PC-3 (cell line): ENCODE results near the gene CYB5R4. TPM values are rescaled to one million over a fixed set of nuclear protein-coding genes. Genes with fewer than 3 reads are reported as not detected.

Source experiments
- ATAC-seq: fragments of 200-7000 bp; cut with Tn5 transposase; 2 replicates; pipeline ENCODE4 v1.9.1; 2020; ENCODE audit warnings: mild to moderate bottlenecking, moderate library complexity
- BruUV-seq: library from RNA; stranded (reverse); fragments of 400-500 nt; replicated peaks from 2 replicates; lab custom pipeline; 2021; lab: Mats Ljungman, UMichigan
- CTCF ChIA-PET: fragments of 300-600 bp; sonication (Branson Sonifier 250); formaldehyde crosslinking; loops from one replicate; lab custom pipeline; 2022; ENCODE audit warnings: antibody characterized with exemption; lab: Charles Lee
- POLR2A ChIA-PET: fragments of 300-600 bp; sonication (Branson Sonifier 250); formaldehyde crosslinking; loops from one replicate; lab custom pipeline; 2022; ENCODE audit warnings: antibody characterized with exemption; ENCODE audit not compliant: unreplicated experiment; lab: Charles Lee
- DNase-seq: peaks from one replicate; pipeline ENCODE4 v3.0.0-alpha.2; 2015
- H2AFZ ChIP-seq: fragments of 300-600 bp; sonication (generic); 2 replicates; pipeline ENCODE4 v1.6.0; 2016; ENCODE audit warnings: antibody characterized with exemption, low read length
- H3F3A ChIP-seq: fragments of 300-600 bp; sonication (generic); one replicate; pipeline ENCODE4 v1.6.0; 2017; ENCODE audit warnings: antibody characterized with exemption, low read length, control low read depth, mild to moderate bottlenecking; ENCODE audit not compliant: unreplicated experiment
- H3K27ac ChIP-seq: fragments of 300-600 bp; sonication (generic); 2 replicates; pipeline ENCODE4 v1.5.1; 2016; ENCODE audit warnings: mild to moderate bottlenecking, low read length
- H3K27me3 ChIP-seq: fragments of 300-600 bp; sonication (generic); 2 replicates; pipeline ENCODE4 v1.6.1; 2016; ENCODE audit warnings: low read length, mixed read lengths
- H3K36me3 ChIP-seq: fragments of 300-600 bp; sonication (generic); 2 replicates; pipeline ENCODE4 v1.6.1; 2016; ENCODE audit warnings: low read depth, mixed run types, low read length, mixed read lengths
- H3K4me1 ChIP-seq: fragments of 300-600 bp; sonication (generic); 2 replicates; pipeline ENCODE4 v1.5.1; 2016; ENCODE audit warnings: low read length; ENCODE audit not compliant: insufficient read depth
- H3K4me2 ChIP-seq: fragments of 300-600 bp; sonication (generic); 2 replicates; pipeline ENCODE4 v1.6.0; 2016; ENCODE audit warnings: low read length
- H3K4me3 ChIP-seq: fragments of 300-600 bp; sonication (generic); 2 replicates; pipeline ENCODE4 v1.5.1; 2016; ENCODE audit warnings: mild to moderate bottlenecking, low read length, mixed read lengths
- H3K79me2 ChIP-seq: fragments of 300-600 bp; sonication (generic); 2 replicates; pipeline ENCODE4 v1.6.1; 2017; ENCODE audit warnings: low read length, mixed read lengths
- H3K9ac ChIP-seq: fragments of 300-600 bp; sonication (generic); 2 replicates; pipeline ENCODE4 v1.6.0; 2016; ENCODE audit warnings: mild to moderate bottlenecking, low read length
- H3K9me2 ChIP-seq: fragments of 300-600 bp; sonication (generic); replicated peaks from 2 replicates; pipeline ENCODE4 v1.6.1; 2016; ENCODE audit warnings: mixed run types, low read length, mixed read lengths
- H3K9me3 ChIP-seq: fragments of 300-600 bp; sonication (generic); 2 replicates; pipeline ENCODE4 v1.6.1; 2016; ENCODE audit warnings: low read length, mixed read lengths
- H4K20me1 ChIP-seq: fragments of 300-600 bp; sonication (generic); 2 replicates; pipeline ENCODE4 v1.6.1; 2016; ENCODE audit warnings: low read length, mixed read lengths
- CTCF ChIP-seq: fragments of 300-600 bp; sonication (generic); conservative IDR thresholded peaks from 2 replicates; pipeline ENCODE4 v1.5.1; 2017; ENCODE audit warnings: antibody characterized with exemption, low read depth, mild to moderate bottlenecking, low read length
- EZH2 ChIP-seq: fragments of 300-600 bp; sonication (generic); IDR thresholded peaks from one replicate; pipeline ENCODE4 v1.6.1; 2017; ENCODE audit warnings: antibody characterized with exemption, mild to moderate bottlenecking, low read length; ENCODE audit not compliant: unreplicated experiment
- EZH2phosphoT487 ChIP-seq: fragments of 300-600 bp; sonication (generic); IDR thresholded peaks from 2 replicates; pipeline ENCODE4 v1.6.1; 2018; ENCODE audit warnings: mild to moderate bottlenecking, antibody characterized with exemption, low read length, borderline replicate concordance
- intact Hi-C: fragments of 100-400 bp; cut with micrococcal nuclease; formaldehyde crosslinking; loops from 2 replicates; pipeline ENCODE4 v1.9.0; 2023
- total RNA-seq: library from RNA; depleted of rRNA; stranded (reverse); fragments of >200 nt; gene quantifications from 2 replicates; pipeline ENCODE4 v1.2.3, GENCODE V29; 2014

CYB5R4 gene
- total RNA-seq, 1 experiment from 2014 or later = 5.6 TPM

- H3K4me3 ChIP-seq = no peak overlapping the region
- 0 out of 2 replicates have a peak, but pooled peaks cover 4% of the 10 kb centered on the region for H3K79me2 ChIP-seq
- H2AFZ ChIP-seq = no peak overlapping the region
- no peaks in the 10 kb centered on the region for H3K27me3 ChIP-seq
- no peaks in the 10 kb centered on the region for H4K20me1 ChIP-seq
- BruUV-seq = no TSS peak
- H3K36me3 ChIP-seq = no peaks in the 10 kb centered on the region
- TF ChIP-seq EZH2 (no peak), CTCF (no peak), EZH2phosphoT487 (no peak)
- H3K4me1 ChIP-seq = peaks cover 15% of the 10 kb centered on the region
- H3K9me2 ChIP-seq = no peaks in the 10 kb centered on the region
- no peak overlapping the region for H3K27ac ChIP-seq
- no peak for DNase-seq
- POLR2A ChIA-PET = interaction anchor here (0.7 kb wide), 1 partner anchor 1578 kb away, joined by 4 read pairs; no protein-coding TSS in a partner anchor
- H3K9ac ChIP-seq = no peak overlapping the region
- H3F3A ChIP-seq = peaks cover 4% of the 10 kb centered on the region
- CTCF ChIA-PET = no interaction called here
- no peak overlapping the region for H3K4me2 ChIP-seq
- ATAC-seq = no peak
- intact Hi-C loops = no loop called here
- no peaks in the 10 kb centered on the region for H3K9me3 ChIP-seq
Observed at GRCh38 chr6:83872386-83873118, 13.1 kb downstream of the CYB5R4 start.

GRCh38 chr6:83873869-83874268 lies 14.4 kb downstream of the CYB5R4 start:
- Histone ChIP-seq H3K9ac (no peak overlapping the region), H3K4me1 (peaks cover 5% of the 10 kb centered on the region), H3K27me3 (no peaks in the 10 kb centered on the region), H3F3A (no peaks in the 10 kb centered on the region), H3K9me2 (no peaks in the 10 kb centered on the region), H2AFZ (no peak overlapping the region), H3K36me3 (no peaks in the 10 kb centered on the region), H4K20me1 (no peaks in the 10 kb centered on the region), H3K4me3 (no peak overlapping the region), H3K9me3 (no peaks in the 10 kb centered on the region), H3K4me2 (no peak overlapping the region), H3K27ac (no peak overlapping the region), H3K79me2 (0 out of 2 replicates have a peak, but pooled peaks cover 4% of the 10 kb centered on the region)
- BruUV-seq = no TSS peak
- ATAC-seq (no peak), DNase-seq (no peak)
- ChIA-PET POLR2A (no interaction called here), CTCF (no interaction called here)
- no peak for TF ChIP-seq CTCF
- no peak for TF ChIP-seq EZH2
- no peak for TF ChIP-seq EZH2phosphoT487
- intact Hi-C loops = no loop called here

GRCh38 chr6:83875843-83876242 lies 16.4 kb downstream of the CYB5R4 start:
- ATAC-seq (no peak), DNase-seq (no peak)
- Histone ChIP-seq H4K20me1 (no peaks in the 10 kb centered on the region), H3K9ac (no peak overlapping the region), H3K36me3 (no peaks in the 10 kb centered on the region), H3K27ac (no peak overlapping the region), H2AFZ (no peak overlapping the region), H3K9me3 (no peaks in the 10 kb centered on the region), H3K27me3 (no peaks in the 10 kb centered on the region), H3K4me3 (no peak overlapping the region), H3K4me1 (no peaks in the 10 kb centered on the region), H3F3A (no peaks in the 10 kb centered on the region), H3K4me2 (no peak overlapping the region), H3K9me2 (no peaks in the 10 kb centered on the region), H3K79me2 (no peaks in the 10 kb centered on the region)
- no TSS peak for BruUV-seq
- intact Hi-C loops = no loop called here
- ChIA-PET CTCF (no interaction called here), POLR2A (no interaction called here)
- TF ChIP-seq EZH2phosphoT487 (no peak), EZH2 (no peak), CTCF (no peak)
